ENCODE measurements around the gene KNTC1.

Gene KNTC1

GRCh38 chr12:122544537-122544936 is 17.5 kb downstream of the KNTC1 start:
- Histone ChIP-seq H3F3A (ENCODE audit: insufficient read depth, low read length) (no peaks in the 10 kb centered on the region), H3K27ac (ENCODE audit: low read depth, low read length, poor library complexity, severe bottlenecking) (no peak overlapping the region), H3K79me2 (ENCODE audit: insufficient read depth, low read length) (no peaks in the 10 kb centered on the region), H3K27me3 (ENCODE audit: insufficient read depth, low read length) (no peaks in the 10 kb centered on the region), H2AFZ (ENCODE audit: low read length) (no peak overlapping the region), H3K9ac (ENCODE audit: low read length) (no peak overlapping the region), H3K9me3 (ENCODE audit: low read length) (no peaks in the 10 kb centered on the region), H3K4me2 (ENCODE audit: low read length) (no peak overlapping the region), H3K36me3 (ENCODE audit: insufficient read depth, low read length) (peaks cover 89% of the 10 kb centered on the region), H4K20me1 (ENCODE audit: insufficient read depth, low read length) (no peaks in the 10 kb centered on the region), H3K9me2 (ENCODE audit: low read depth, low read length) (no peaks in the 10 kb centered on the region), H3K4me1 (ENCODE audit: insufficient read depth, low read length, severe bottlenecking) (no peaks in the 10 kb centered on the region), H3K4me3 (ENCODE audit: low read depth, low read length, poor library complexity, severe bottlenecking) (no peak overlapping the region)
- no peak for TF ChIP-seq CTCF (IDR thresholded peaks at IDR 0.05; ENCODE audit: low read length)
- TF ChIP-seq EZH2 (IDR thresholded peaks at IDR 0.05; ENCODE audit: borderline replicate concordance, low read length), result no peak

- TF ChIP-seq CTCF (IDR thresholded peaks at IDR 0.05; ENCODE audit: low read length) (no peak), EZH2 (IDR thresholded peaks at IDR 0.05; ENCODE audit: borderline replicate concordance, low read length) (no peak)
- Histone ChIP-seq H3K9ac (ENCODE audit: low read length) (no peak overlapping the region), H3K27me3 (ENCODE audit: insufficient read depth, low read length) (no peaks in the 10 kb centered on the region), H3K4me2 (ENCODE audit: low read length) (no peak overlapping the region), H4K20me1 (ENCODE audit: insufficient read depth, low read length) (no peaks in the 10 kb centered on the region), H3K36me3 (ENCODE audit: insufficient read depth, low read length) (peaks cover 90% of the 10 kb centered on the region), H3F3A (ENCODE audit: insufficient read depth, low read length) (no peaks in the 10 kb centered on the region), H3K9me2 (ENCODE audit: low read depth, low read length) (no peaks in the 10 kb centered on the region), H3K9me3 (ENCODE audit: low read length) (no peaks in the 10 kb centered on the region), H3K4me3 (ENCODE audit: low read depth, low read length, poor library complexity, severe bottlenecking) (no peak overlapping the region), H2AFZ (ENCODE audit: low read length) (no peak overlapping the region), H3K79me2 (ENCODE audit: insufficient read depth, low read length) (no peaks in the 10 kb centered on the region), H3K4me1 (ENCODE audit: insufficient read depth, low read length, severe bottlenecking) (no peaks in the 10 kb centered on the region), H3K27ac (ENCODE audit: low read depth, low read length, poor library complexity, severe bottlenecking) (no peak overlapping the region)
These were observed 18.8 kb downstream of the KNTC1 start for GRCh38 chr12:122545855-122546254.

GRCh38 chr12:122547330-122547729 is 20.3 kb downstream of the KNTC1 start:
- H3K4me1 ChIP-seq (ENCODE audit: insufficient read depth, low read length, severe bottlenecking), result no peaks in the 10 kb centered on the region
- peaks cover 93% of the 10 kb centered on the region for H3K36me3 ChIP-seq (ENCODE audit: insufficient read depth, low read length)

More at GRCh38 chr12:122547330-122547729, 20.3 kb downstream of the KNTC1 start:
- H3K9me3 ChIP-seq (ENCODE audit: low read length), result no peaks in the 10 kb centered on the region
- no peaks in the 10 kb centered on the region for H3K27me3 ChIP-seq (ENCODE audit: insufficient read depth, low read length)
- no peak for TF ChIP-seq EZH2 (IDR thresholded peaks at IDR 0.05; ENCODE audit: borderline replicate concordance, low read length)
- no peak for TF ChIP-seq CTCF (IDR thresholded peaks at IDR 0.05; ENCODE audit: low read length)
- no peak overlapping the region for H3K4me2 ChIP-seq (ENCODE audit: low read length)
- H3K9me2 ChIP-seq (ENCODE audit: low read depth, low read length), result no peaks in the 10 kb centered on the region
- H2AFZ ChIP-seq (ENCODE audit: low read length), result no peak overlapping the region
- H3K27ac ChIP-seq (ENCODE audit: low read depth, low read length, poor library complexity, severe bottlenecking), result no peak overlapping the region
- no peaks in the 10 kb centered on the region for H3F3A ChIP-seq (ENCODE audit: insufficient read depth, low read length)
- H3K79me2 ChIP-seq (ENCODE audit: insufficient read depth, low read length), result no peaks in the 10 kb centered on the region
- H4K20me1 ChIP-seq (ENCODE audit: insufficient read depth, low read length), result no peaks in the 10 kb centered on the region
- H3K9ac ChIP-seq (ENCODE audit: low read length), result no peak overlapping the region
- no peak overlapping the region for H3K4me3 ChIP-seq (ENCODE audit: low read depth, low read length, poor library complexity, severe bottlenecking)

Data from OCI-LY1 (cell line).